Measurements from ENCODE around the gene FGF14. TPM values are rescaled to one million over a fixed set of nuclear protein-coding genes. Genes with fewer than 3 reads are reported as not detected.

FGF14 gene
- total and polyA plus RNA-seq, 2 donors (not counting 3 experiments of a cell fraction or from before 2014, with no cell fraction given), result not detected

- Histone ChIP-seq H4K20me1 (replicated peaks; ENCODE audit: control insufficient read depth, extremely low read depth, insufficient read depth, low read length) (no peaks in the 10 kb centered on the region), H3K27ac (ENCODE audit: insufficient read depth, low read depth, low read length) (no peak overlapping the region), H3K79me2 (ENCODE audit: control insufficient read depth, insufficient read depth, low read length) (no peaks in the 10 kb centered on the region), H3K36me3 (ENCODE audit: control insufficient read depth in 2 of 2, extremely low read depth in 1 of 2, insufficient read depth in 2 of 2, low read length in 2 of 2) (no peaks in the 10 kb centered on the region), H3K4me3 (replicated peaks in 1 of 3; ENCODE audit: insufficient read depth in 1 of 3, low read depth in 1 of 3, low read length in 3 of 3) (no peak overlapping the region), H3K9me1 (replicated peaks; ENCODE audit: control insufficient read depth, extremely low read depth, insufficient read depth, low read length) (no peaks in the 10 kb centered on the region), H3K4me2 (ENCODE audit: insufficient read depth, low read length) (no peak overlapping the region), H3K27me3 (ENCODE audit: control insufficient read depth in 2 of 2, insufficient read depth in 2 of 2, low read length in 2 of 2) (no peaks in the 10 kb centered on the region), H3K4me1 (ENCODE audit: control insufficient read depth, extremely low read depth, insufficient read depth, low read length) (no peaks in the 10 kb centered on the region), H2AFZ (ENCODE audit: low read depth, low read length) (no peak overlapping the region), H3K9me3 (replicated peaks; ENCODE audit: control insufficient read depth, insufficient read depth, low read length) (no peaks in the 10 kb centered on the region), H3K9ac (replicated peaks; ENCODE audit: extremely low read depth, insufficient read depth, low read length) (no peak overlapping the region)
- dilution Hi-C loops (cut with MboI; ENCODE audit: extremely low pct_ligation_motif_present, low sequenced_read_pairs), result no loop called here
- ChIA-PET POLR2A (no interaction called here), CTCF (no interaction called here)
- intact Hi-C loops (cut with micrococcal nuclease), result no loop called here
- no TSS peak for BruUV-seq (replicated peaks)
- FAIRE-seq, result no peak
- TF ChIP-seq JUN (IDR thresholded peaks at IDR 0.05; ENCODE audit: borderline replicate concordance, insufficient read depth, insufficient read length, low read depth) (no peak), CTCF (IDR thresholded peaks at IDR 0.05; ENCODE audit: extremely low read depth in 1 of 2, insufficient read depth in 1 of 2, low read depth in 1 of 2, low read length in 2 of 2) (no peak), MYC (IDR thresholded peaks at IDR 0.05; ENCODE audit: low read depth, low read length) (no peak), GATA2 (IDR thresholded peaks at IDR 0.05; ENCODE audit: insufficient read depth, insufficient read length, low read depth, low read length) (no peak)
- DNase-seq (ENCODE audit: low read depth, low spot score), result no peak
Observed at GRCh38 chr13:101988140-101988539, 413.7 kb downstream of the FGF14 start.

GRCh38 chr13:101986316-101986715 is 415.5 kb downstream of the FGF14 start:
- CTCF ChIA-PET, result no interaction called here
- Histone ChIP-seq H3K4me3 (replicated peaks in 1 of 3; ENCODE audit: insufficient read depth in 1 of 3, low read depth in 1 of 3, low read length in 3 of 3) (no peak overlapping the region), H3K9ac (replicated peaks; ENCODE audit: extremely low read depth, insufficient read depth, low read length) (no peak overlapping the region), H3K27me3 (ENCODE audit: control insufficient read depth in 2 of 2, insufficient read depth in 2 of 2, low read length in 2 of 2) (no peaks in the 10 kb centered on the region), H3K4me2 (ENCODE audit: insufficient read depth, low read length) (no peak overlapping the region), H3K9me1 (replicated peaks; ENCODE audit: control insufficient read depth, extremely low read depth, insufficient read depth, low read length) (no peaks in the 10 kb centered on the region), H3K36me3 (ENCODE audit: control insufficient read depth in 2 of 2, extremely low read depth in 1 of 2, insufficient read depth in 2 of 2, low read length in 2 of 2) (no peaks in the 10 kb centered on the region), H3K79me2 (ENCODE audit: control insufficient read depth, insufficient read depth, low read length) (no peaks in the 10 kb centered on the region), H4K20me1 (replicated peaks; ENCODE audit: control insufficient read depth, extremely low read depth, insufficient read depth, low read length) (no peaks in the 10 kb centered on the region), H3K9me3 (replicated peaks; ENCODE audit: control insufficient read depth, insufficient read depth, low read length) (no peaks in the 10 kb centered on the region), H2AFZ (ENCODE audit: low read depth, low read length) (no peak overlapping the region), H3K4me1 (ENCODE audit: control insufficient read depth, extremely low read depth, insufficient read depth, low read length) (no peaks in the 10 kb centered on the region), H3K27ac (ENCODE audit: insufficient read depth, low read depth, low read length) (no peak overlapping the region)
- dilution Hi-C loops (cut with MboI; ENCODE audit: extremely low pct_ligation_motif_present, low sequenced_read_pairs) (no loop called here), intact Hi-C loops (cut with micrococcal nuclease) (no loop called here)
- no peak for TF ChIP-seq POLR2A (IDR thresholded peaks at IDR 0.05; ENCODE audit: low read depth, low read length)
- no peak for TF ChIP-seq GATA2 (IDR thresholded peaks at IDR 0.05; ENCODE audit: insufficient read depth, insufficient read length, low read depth, low read length)
- TF ChIP-seq MAX (IDR thresholded peaks at IDR 0.05; ENCODE audit: insufficient read depth, insufficient read length), result no peak
- no peak for TF ChIP-seq POLR2AphosphoS5 (IDR thresholded peaks at IDR 0.05; ENCODE audit: insufficient read depth, low read depth, low read length)
- TF ChIP-seq FOS (IDR thresholded peaks at IDR 0.05; ENCODE audit: borderline replicate concordance, insufficient read depth, low read length), result no peak
- TF ChIP-seq MYC (IDR thresholded peaks at IDR 0.05; ENCODE audit: low read depth, low read length), result no peak
- no peak for TF ChIP-seq EZH2 (IDR thresholded peaks at IDR 0.05; ENCODE audit: borderline replicate concordance, low read depth, low read length, severe bottlenecking)
- TF ChIP-seq CTCF (IDR thresholded peaks at IDR 0.05; ENCODE audit: extremely low read depth in 1 of 2, insufficient read depth in 1 of 2, low read depth in 1 of 2, low read length in 2 of 2), result no peak
- no peak for TF ChIP-seq JUN (IDR thresholded peaks at IDR 0.05; ENCODE audit: borderline replicate concordance, insufficient read depth, insufficient read length, low read depth)
- DNase-seq (ENCODE audit: low read depth, low spot score), result no peak
- no TSS peak for BruUV-seq (replicated peaks)
- POLR2A ChIA-PET, result no interaction called here
- no peak for FAIRE-seq
